Endothelial cell of umbilical vein (primary cell): ENCODE results near the gene RPP40. TPM values are rescaled to one million over a fixed set of nuclear protein-coding genes. Genes with fewer than 3 reads are reported as not detected.

ENCODE experiments used
- BruUV-seq: library from RNA; stranded (reverse); fragments of 400-500 nt; replicated peaks from 2 replicates; lab custom pipeline; 2021; lab: Mats Ljungman, UMichigan
- CTCF ChIA-PET: fragments of 300-600, 350-600 bp; sonication (Branson Sonifier 250); formaldehyde crosslinking; loops from one replicate; lab custom pipeline; 2021; ENCODE audit warnings: antibody characterized with exemption, inconsistent platforms; lab: Charles Lee
- POLR2A ChIA-PET: fragments of 300-600, 350-600 bp; sonication (Branson Sonifier 250); formaldehyde crosslinking; loops from one replicate; lab custom pipeline; 2021; ENCODE audit warnings: antibody characterized with exemption, inconsistent platforms; lab: Charles Lee
- DNase-seq: peaks from one replicate; pipeline ENCODE4 v3.0.0-alpha.2; 2011; ENCODE audit warnings: low read depth, low spot score
- FAIRE-seq: peaks from 2 replicates; lab custom pipeline; 2011; peaks lifted over from hg19 to GRCh38; lab: Jason Lieb, UNC
- H2AFZ ChIP-seq: 2 replicates; pipeline ENCODE4 v1.6.0; 2012; ENCODE audit warnings: low read depth, low read length, control low read depth, inconsistent platforms
- H3K27ac ChIP-seq: 2 replicates; pipeline ENCODE4 v1.5.1; 2011; ENCODE audit warnings: low read depth, mild to moderate bottlenecking, control low read depth, low read length, moderate library complexity; ENCODE audit not compliant: insufficient read depth
- H3K27me3 ChIP-seq, 2 experiments: 2 replicates each; pipeline versions ENCODE4 v1.6.0 to v1.6.1; 2011; ENCODE audit warnings: low read length in 2 of 2, mixed read lengths in 1 of 2; ENCODE audit not compliant: control insufficient read depth in 2 of 2, insufficient read depth in 2 of 2
- H3K36me3 ChIP-seq, 2 experiments: 2 replicates in 1 of 2; 3 replicates in 1 of 2; pipeline ENCODE4 v1.5.1; 2011; ENCODE audit warnings: low read length in 2 of 2, mild to moderate bottlenecking in 1 of 2, moderate library complexity in 1 of 2; ENCODE audit not compliant: control insufficient read depth in 2 of 2, insufficient read depth in 2 of 2; ENCODE audit errors: extremely low read depth in 1 of 2
- H3K4me1 ChIP-seq: 3 replicates; pipeline ENCODE4 v1.5.1; 2011; ENCODE audit warnings: mild to moderate bottlenecking, low read length; ENCODE audit not compliant: control insufficient read depth, insufficient read depth; ENCODE audit errors: extremely low read depth
- H3K4me2 ChIP-seq: 2 replicates; pipeline ENCODE4 v1.6.1; 2011; ENCODE audit warnings: low read length, control low read depth, mixed read lengths; ENCODE audit not compliant: insufficient read depth
- H3K4me3 ChIP-seq, 3 experiments: fragments of 200-600 bp in 1 of 3; sonication (generic), shearing (Covaris generic) in 1 of 3; replicated peaks in 1 of 3; 2 replicates each; pipeline ENCODE4 v1.5.1; 2011 to 2016; ENCODE audit warnings: control low read depth in 3 of 3, low read length in 3 of 3, mild to moderate bottlenecking in 2 of 3, inconsistent platforms in 1 of 3, low read depth in 1 of 3, moderate library complexity in 1 of 3; ENCODE audit not compliant: insufficient read depth in 1 of 3
- H3K79me2 ChIP-seq: 2 replicates; pipeline ENCODE4 v1.6.0; 2012; ENCODE audit warnings: low read length, inconsistent platforms; ENCODE audit not compliant: control insufficient read depth, insufficient read depth
- H3K9ac ChIP-seq: replicated peaks from 2 replicates; pipeline ENCODE3; 2011; ENCODE audit warnings: low read length, control low read depth; ENCODE audit not compliant: insufficient read depth; ENCODE audit errors: extremely low read depth
- H3K9me1 ChIP-seq: replicated peaks from 3 replicates; pipeline ENCODE4 v1.6.0; 2011; ENCODE audit warnings: mild to moderate bottlenecking, low read length; ENCODE audit not compliant: control insufficient read depth, insufficient read depth; ENCODE audit errors: extremely low read depth
- H3K9me3 ChIP-seq: replicated peaks from 2 replicates; pipeline ENCODE4 v1.5.1; 2012; ENCODE audit warnings: low read length, inconsistent platforms; ENCODE audit not compliant: control insufficient read depth, insufficient read depth
- H4K20me1 ChIP-seq: replicated peaks from 2 replicates; pipeline ENCODE3; 2011; ENCODE audit warnings: mild to moderate bottlenecking, low read length; ENCODE audit not compliant: control insufficient read depth, insufficient read depth; ENCODE audit errors: extremely low read depth
- EZH2 ChIP-seq: IDR thresholded peaks from 2 replicates; pipeline ENCODE4 v1.6.1; 2012; ENCODE audit warnings: borderline replicate concordance, low read depth, mild to moderate bottlenecking, moderate library complexity, low read length, inconsistent platforms; ENCODE audit not compliant: severe bottlenecking
- FOS ChIP-seq: IDR thresholded peaks from 2 replicates; pipeline ENCODE4 v1.6.1; 2011; ENCODE audit warnings: mild to moderate bottlenecking, low read length, moderate library complexity, borderline replicate concordance; ENCODE audit not compliant: insufficient read depth
- GATA2 ChIP-seq: IDR thresholded peaks from 2 replicates; pipeline ENCODE4 v1.7.0; 2011; ENCODE audit warnings: low read depth, mild to moderate bottlenecking, moderate library complexity, mixed read lengths, low read length; ENCODE audit not compliant: insufficient read length, insufficient read depth
- JUN ChIP-seq: IDR thresholded peaks from 2 replicates; pipeline ENCODE4 v1.6.1; 2011; ENCODE audit warnings: borderline replicate concordance, low read depth; ENCODE audit not compliant: insufficient read length, insufficient read depth
- MYC ChIP-seq: IDR thresholded peaks from one replicate; pipeline ENCODE4 v1.6.1; 2011; ENCODE audit warnings: mild to moderate bottlenecking, low read depth, low read length
- POLR2A ChIP-seq: IDR thresholded peaks from 2 replicates; pipeline ENCODE4 v1.6.1; 2012; ENCODE audit warnings: low read depth, mild to moderate bottlenecking, control low read depth, low read length
- POLR2AphosphoS5 ChIP-seq: IDR thresholded peaks from 2 replicates; pipeline ENCODE4 v1.6.1; 2012; ENCODE audit warnings: low read depth, mild to moderate bottlenecking, control low read depth, low read length, moderate library complexity; ENCODE audit not compliant: insufficient read depth
- dilution Hi-C: fragments of 300-500 bp; cut with MboI; formaldehyde crosslinking; loops from one replicate; pipeline ENCODE4 v1.15.0; 2019; ENCODE audit warnings: low sequenced_read_pairs; ENCODE audit not compliant: extremely low pct_ligation_motif_present
- intact Hi-C: fragments of 100-400 bp; cut with micrococcal nuclease; formaldehyde crosslinking; loops from one replicate; pipeline ENCODE4 v1.10.0; 2022
- polyA plus RNA-seq, 4 experiments: library from polyadenylated mRNA; depleted of rRNA in 3 of 4; stranded (reverse) in 3 of 4; unstranded in 1 of 4; fragments of >200 nt; gene quantifications; 2 replicates each; pipeline versions ENCODE4 v1.2.1 to v1.2.3, GENCODE V29; 2011 to 2012; ENCODE audit warnings: missing spikeins in 1 of 4
- total RNA-seq: library from RNA; stranded (reverse); gene quantifications from 2 replicates; pipeline ENCODE4 v1.2.3, GENCODE V29; 2021
- TF ChIP-seq, protein P1 (sequence below): IDR thresholded peaks from 2 replicates; pipeline ENCODE4 v1.6.1; 2011; ENCODE audit not compliant: insufficient read depth, insufficient read length
- TF ChIP-seq, protein P2 (sequence below), 2 donors: IDR thresholded peaks; 1 replicate in 1 of 2; 2 replicates in 1 of 2; pipeline ENCODE4 v1.5.1; 2011; ENCODE audit warnings: low read length in 2 of 2, mild to moderate bottlenecking in 2 of 2, moderate library complexity in 2 of 2, control low read depth in 1 of 2, inconsistent platforms in 1 of 2, low read depth in 1 of 2; ENCODE audit not compliant: insufficient read depth in 1 of 2; ENCODE audit errors: extremely low read depth in 1 of 2

Gene RPP40
- total and polyA plus RNA-seq, 2 donors (not counting 3 experiments of a cell fraction or from before 2014, with no cell fraction given), result 10.2 to 15.3 TPM

GRCh38 chr6:5004373-5005037 lies 668 bp upstream of the RPP40 start:
- BruUV-seq, result no TSS peak
- POLR2A ChIA-PET, result interaction anchor here (0.7 kb wide), 1 partner anchor 8 kb away, joined by 4 read pairs; no protein-coding TSS in a partner anchor

More at GRCh38 chr6:5004373-5005037, 668 bp upstream of the RPP40 start:
- H3K9me3 ChIP-seq, result no peaks in the 10 kb centered on the region
- H3K4me1 ChIP-seq, result peaks cover 7% of the 10 kb centered on the region
- DNase-seq (no peak), FAIRE-seq (peak; percentile 62)
- no peaks in the 10 kb centered on the region for H3K9me1 ChIP-seq
- intact Hi-C loops, result loop anchor here (1.0 kb wide), 6 partner anchors 8 to 691 kb away; partner anchors contain the start of gene PPP1R3G
- TF ChIP-seq MYC (no peak), EZH2 (no peak), GATA2 (no peak), POLR2A (no peak), POLR2AphosphoS5 (no peak), JUN (no peak), FOS (no peak)
- TF ChIP-seq, protein P1, sequence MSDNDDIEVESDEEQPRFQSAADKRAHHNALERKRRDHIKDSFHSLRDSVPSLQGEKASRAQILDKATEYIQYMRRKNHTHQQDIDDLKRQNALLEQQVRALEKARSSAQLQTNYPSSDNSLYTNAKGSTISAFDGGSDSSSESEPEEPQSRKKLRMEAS, result no peak
- TF ChIP-seq, protein P2, sequence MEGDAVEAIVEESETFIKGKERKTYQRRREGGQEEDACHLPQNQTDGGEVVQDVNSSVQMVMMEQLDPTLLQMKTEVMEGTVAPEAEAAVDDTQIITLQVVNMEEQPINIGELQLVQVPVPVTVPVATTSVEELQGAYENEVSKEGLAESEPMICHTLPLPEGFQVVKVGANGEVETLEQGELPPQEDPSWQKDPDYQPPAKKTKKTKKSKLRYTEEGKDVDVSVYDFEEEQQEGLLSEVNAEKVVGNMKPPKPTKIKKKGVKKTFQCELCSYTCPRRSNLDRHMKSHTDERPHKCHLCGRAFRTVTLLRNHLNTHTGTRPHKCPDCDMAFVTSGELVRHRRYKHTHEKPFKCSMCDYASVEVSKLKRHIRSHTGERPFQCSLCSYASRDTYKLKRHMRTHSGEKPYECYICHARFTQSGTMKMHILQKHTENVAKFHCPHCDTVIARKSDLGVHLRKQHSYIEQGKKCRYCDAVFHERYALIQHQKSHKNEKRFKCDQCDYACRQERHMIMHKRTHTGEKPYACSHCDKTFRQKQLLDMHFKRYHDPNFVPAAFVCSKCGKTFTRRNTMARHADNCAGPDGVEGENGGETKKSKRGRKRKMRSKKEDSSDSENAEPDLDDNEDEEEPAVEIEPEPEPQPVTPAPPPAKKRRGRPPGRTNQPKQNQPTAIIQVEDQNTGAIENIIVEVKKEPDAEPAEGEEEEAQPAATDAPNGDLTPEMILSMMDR (IDR thresholded peaks at IDR 0.05; ENCODE audit: extremely low read depth in 1 of 2, insufficient read depth in 1 of 2, low read depth in 1 of 2, low read length in 2 of 2), result no peak
- H3K36me3 ChIP-seq, result peaks cover 0 to 6% of the 10 kb centered on the region in 2 experiments
- CTCF ChIA-PET, result interaction anchor here (1.0 to 2.4 kb wide), 7 partner anchors 9 to 399 kb away, joined by 3 to 12 read pairs (median 6); no protein-coding TSS in a partner anchor
- H2AFZ ChIP-seq, result peak overlapping the region; percentile 97
- H4K20me1 ChIP-seq, result no peaks in the 10 kb centered on the region
- no peaks in the 10 kb centered on the region for H3K79me2 ChIP-seq
- peak overlapping the region; percentile 84 for H3K4me2 ChIP-seq
- H3K27me3 ChIP-seq, result no peaks in the 10 kb centered on the region
- peak overlapping the region; percentile 79 for H3K9ac ChIP-seq
- peak overlapping the region; percentile 51 to 72 (median 63) for H3K4me3 ChIP-seq
- dilution Hi-C loops, result no loop called here
- H3K27ac ChIP-seq, result peak overlapping the region; percentile 79
